CD4-positive, alpha-beta T cell (primary cell): Measurements from ENCODE around the gene RBMS3. TPM values are rescaled to one million over a fixed set of nuclear protein-coding genes. Genes with fewer than 3 reads are reported as not detected.

ENCODE experiments used
- ATAC-seq: fragments of 200-7000 bp; cut with Tn5 transposase; one replicate; pipeline ENCODE4 v1.10.0; 2022; ENCODE audit warnings: mild to moderate bottlenecking; ENCODE audit not compliant: poor library complexity
- CTCF ChIA-PET: fragments of 350-600 bp; sonication (Branson Sonifier 250); formaldehyde crosslinking; loops from one replicate; lab custom pipeline; 2021; ENCODE audit warnings: antibody characterized with exemption, inconsistent platforms; lab: Charles Lee
- POLR2A ChIA-PET: fragments of 350-600 bp; sonication (Branson Sonifier 250); formaldehyde crosslinking; loops from one replicate; lab custom pipeline; 2021; ENCODE audit warnings: antibody characterized with exemption, inconsistent platforms; lab: Charles Lee
- DNase-seq, 14 experiments: peaks; one replicate each; pipeline ENCODE4 v3.0.0-alpha.2; 2013 to 2020; ENCODE audit warnings: mixed read lengths in 2 of 14
- H3K27ac ChIP-seq, 2 donors: one replicate each; pipeline versions ENCODE4 v1.5.1 to v1.7.0; 2013; ENCODE audit warnings: low read length in 2 of 2, low read depth in 1 of 2, mild to moderate bottlenecking in 1 of 2
- H3K27me3 ChIP-seq, 2 experiments: 1 replicate in 1 of 2; 2 replicates in 1 of 2; pipeline versions ENCODE4 v1.6.1 to v1.7.0; 2013; ENCODE audit warnings: low read length in 2 of 2, control low read depth in 1 of 2, mild to moderate bottlenecking in 1 of 2, moderate library complexity in 1 of 2; ENCODE audit not compliant: insufficient read depth in 2 of 2, control insufficient read depth in 1 of 2
- H3K36me3 ChIP-seq: one replicate; pipeline ENCODE4 v1.6.1; 2013; ENCODE audit warnings: low read length, control low read depth; ENCODE audit not compliant: insufficient read depth
- H3K4me1 ChIP-seq: one replicate; pipeline ENCODE4 v1.6.1; 2013; ENCODE audit warnings: low read length, control low read depth; ENCODE audit not compliant: insufficient read depth
- H3K4me3 ChIP-seq: one replicate; pipeline ENCODE4 v1.5.1; 2013; ENCODE audit warnings: mild to moderate bottlenecking, low read length, moderate library complexity
- H3K9me3 ChIP-seq, 2 experiments: 1 replicate in 1 of 2; 2 replicates in 1 of 2; pipeline versions ENCODE4 v1.6.1 to v1.7.0; 2013; ENCODE audit warnings: low read length in 2 of 2, mild to moderate bottlenecking in 2 of 2, control low read depth in 1 of 2, moderate library complexity in 1 of 2; ENCODE audit not compliant: control insufficient read depth in 1 of 2, insufficient read depth in 1 of 2
- H3K27ac Mint-ChIP-seq: one replicate; pipeline ENCODE4 v1.8.0; 2020; ENCODE audit warnings: mixed read lengths
- H3K27me3 Mint-ChIP-seq: one replicate; pipeline ENCODE4 v1.8.0; 2021; ENCODE audit warnings: mixed read lengths
- H3K36me3 Mint-ChIP-seq: one replicate; pipeline ENCODE4 v1.8.0; 2021; ENCODE audit warnings: low read depth, mixed read lengths
- H3K4me1 Mint-ChIP-seq: one replicate; pipeline ENCODE4 v1.8.0; 2021; ENCODE audit warnings: low read depth, mixed read lengths
- H3K4me3 Mint-ChIP-seq: one replicate; pipeline ENCODE4 v1.8.0; 2020; ENCODE audit warnings: mild to moderate bottlenecking, mixed read lengths
- H3K9me3 Mint-ChIP-seq: one replicate; pipeline ENCODE4 v1.8.0; 2020; ENCODE audit warnings: mixed read lengths
- CTCF ChIP-seq: fragments of 200-600 bp; IDR thresholded peaks from one replicate; pipeline ENCODE4 v1.8.0; 2022; ENCODE audit warnings: antibody characterized with exemption, mild to moderate bottlenecking
- intact Hi-C, 2 experiments: fragments of 100-400 bp; cut with DNase I in 1 of 2; cut with micrococcal nuclease in 1 of 2; formaldehyde crosslinking; loops; one replicate each; pipeline versions ENCODE4 v1.15.1 to v1.9.0; 2023 to 2025; cut with DNase I, micrococcal nuclease
- total RNA-seq, 174 experiments: library from RNA in 2 of 174; stranded (reverse) in 2 of 174; gene quantifications; one replicate each; pipeline ENCODE4 v1.2.3 and lab custom pipeline; 2021 to 2026

RBMS3 gene
- total RNA-seq, 2 experiments from 2014 or later, result 1.6 to 1.7 TPM

- Mint-ChIP-seq H3K36me3 (no peaks in the 10 kb centered on the region), H3K4me1 (no peaks in the 10 kb centered on the region), H3K27me3 (no peaks in the 10 kb centered on the region), H3K27ac (no peak overlapping the region), H3K4me3 (no peak overlapping the region), H3K9me3 (no peaks in the 10 kb centered on the region)
- ATAC-seq, result no peak
- ChIA-PET CTCF (no interaction called here), POLR2A (no interaction called here)
- Histone ChIP-seq H3K4me3 (no peak overlapping the region), H3K27ac (no peak overlapping the region), H3K4me1 (no peaks in the 10 kb centered on the region), H3K27me3 (no peaks in the 10 kb centered on the region), H3K9me3 (no peaks in the 10 kb centered on the region), H3K36me3 (no peaks in the 10 kb centered on the region)
- no peak for DNase-seq
- TF ChIP-seq CTCF, result no peak
- intact Hi-C loops, result no loop called here
Observed at GRCh38 chr3:29247088-29247745, 33.7 kb upstream of the RBMS3 start.

GRCh38 chr3:29249829-29250345, 31.0 kb upstream of the RBMS3 start:
- ChIA-PET CTCF (no interaction called here), POLR2A (no interaction called here)
- Mint-ChIP-seq H3K4me3 (no peak overlapping the region), H3K4me1 (no peaks in the 10 kb centered on the region), H3K36me3 (no peaks in the 10 kb centered on the region), H3K9me3 (no peaks in the 10 kb centered on the region), H3K27ac (no peak overlapping the region), H3K27me3 (no peaks in the 10 kb centered on the region)
- H3K27ac ChIP-seq, result no peak overlapping the region
- H3K4me3 ChIP-seq, result no peak overlapping the region
- DNase-seq, result no peak
- intact Hi-C loops, result no loop called here
- no peaks in the 10 kb centered on the region for H3K27me3 ChIP-seq
- no peak for TF ChIP-seq CTCF
- no peaks in the 10 kb centered on the region for H3K9me3 ChIP-seq
- H3K4me1 ChIP-seq, result no peaks in the 10 kb centered on the region
- ATAC-seq, result no peak
- no peaks in the 10 kb centered on the region for H3K36me3 ChIP-seq

- H3K27me3 Mint-ChIP-seq, result no peaks in the 10 kb centered on the region
- intact Hi-C loops, result no loop called here
- no peaks in the 10 kb centered on the region for H3K4me1 Mint-ChIP-seq
- no peak overlapping the region for H3K4me3 ChIP-seq
- TF ChIP-seq CTCF, result no peak
- ChIA-PET POLR2A (no interaction called here), CTCF (no interaction called here)
- no peaks in the 10 kb centered on the region for H3K36me3 ChIP-seq
- no peaks in the 10 kb centered on the region for H3K4me1 ChIP-seq
- no peak overlapping the region for H3K27ac ChIP-seq
- H3K36me3 Mint-ChIP-seq, result no peaks in the 10 kb centered on the region
- ATAC-seq (no peak), DNase-seq (no peak)
- no peaks in the 10 kb centered on the region for H3K9me3 ChIP-seq
- no peaks in the 10 kb centered on the region for H3K9me3 Mint-ChIP-seq
- no peak overlapping the region for H3K4me3 Mint-ChIP-seq
- no peaks in the 10 kb centered on the region for H3K27me3 ChIP-seq
- H3K27ac Mint-ChIP-seq, result no peak overlapping the region
Observed at GRCh38 chr3:29255854-29256696, 24.8 kb upstream of the RBMS3 start.
